ENCODE data around the gene PLAGL2.
"Not testable (repeated sequence)": the region's sequence is repeated elsewhere in the genome, so short reads cannot be mapped to it uniquely, and the experiment has no call there.

The PLAGL2 gene

GRCh38 chr20:32207626-32208498, at the start of gene PLAGL2, which contains the start of gene POFUT1:
Gene PLAGL2, minus strand, starts transcription at chr20:32207743. Its CDS starts 5,565 bp downstream, at chr20:32202178.
Gene POFUT1, plus strand, starts transcription at chr20:32207880. Its CDS starts 62 bp downstream, at chr20:32207942.
- peak; percentile 88 for DNase-seq

GRCh38 chr20:32252189-32252588, 44.6 kb upstream of the PLAGL2 start:
- DNase-seq: no peak

- DNase-seq: no peak
Observed at GRCh38 chr20:32251470-32251869, 43.9 kb upstream of the PLAGL2 start.

DNA sequence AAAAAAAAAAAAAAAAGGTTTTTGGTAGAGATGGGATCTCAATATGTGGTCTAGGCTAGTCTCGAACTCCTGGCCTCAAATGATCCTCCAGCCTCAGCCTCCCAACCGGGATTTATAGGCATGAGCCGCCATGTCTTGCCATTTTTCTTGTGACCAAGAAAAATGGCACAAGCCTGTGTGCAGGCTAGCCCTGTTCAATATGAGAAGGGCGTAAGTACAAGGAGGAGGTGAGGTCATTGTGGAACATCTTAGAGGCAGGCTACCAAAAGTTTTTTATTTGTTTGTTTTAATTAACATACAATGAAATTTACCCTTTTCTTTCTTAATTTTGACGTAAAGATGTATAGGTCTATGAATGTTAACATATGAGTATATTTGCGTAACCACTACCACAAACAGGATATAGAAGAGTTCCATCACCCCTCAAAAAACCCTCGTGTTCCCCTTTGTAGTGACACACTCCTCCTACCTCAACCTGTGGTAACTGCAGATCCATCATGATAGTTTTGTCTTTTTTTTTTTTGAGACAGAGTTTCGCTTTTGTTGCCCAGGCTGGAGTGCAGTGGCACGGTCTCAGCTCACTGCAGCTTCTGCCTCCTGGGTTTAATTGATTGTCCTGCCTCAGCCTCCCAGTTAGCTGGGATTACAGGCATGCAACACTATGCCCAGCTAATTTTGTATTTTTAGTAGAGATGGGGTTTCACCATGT, 41.6 kb upstream of the PLAGL2 start:
- DNase-seq: no peak

- DNase-seq: no peak
Observed at GRCh38 chr20:32248043-32248442, 40.5 kb upstream of the PLAGL2 start.

DNA sequence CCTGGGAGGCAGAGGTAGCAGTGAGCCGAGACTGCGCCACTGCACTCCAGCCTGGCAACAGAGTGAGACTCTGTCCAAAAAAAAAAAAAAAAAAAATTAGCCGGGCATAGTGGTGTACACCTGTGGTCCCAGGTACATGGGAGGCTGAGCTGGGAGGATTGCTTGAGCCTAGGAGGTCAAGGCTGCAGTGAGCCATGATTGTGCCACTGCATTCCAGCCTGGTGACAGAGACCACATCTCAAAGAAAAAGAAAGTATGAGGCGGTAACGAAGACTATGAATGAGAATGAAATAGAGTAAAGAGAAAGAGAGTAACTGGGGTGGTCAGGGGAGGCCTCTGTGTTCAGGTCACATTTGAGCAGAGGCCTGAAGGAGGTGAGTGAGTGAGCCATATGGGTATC, 38.7 kb upstream of the PLAGL2 start:
- not testable (repeated sequence) for DNase-seq

- DNase-seq: no peak
Observed at GRCh38 chr20:32244959-32245358, 37.4 kb upstream of the PLAGL2 start.

DNA sequence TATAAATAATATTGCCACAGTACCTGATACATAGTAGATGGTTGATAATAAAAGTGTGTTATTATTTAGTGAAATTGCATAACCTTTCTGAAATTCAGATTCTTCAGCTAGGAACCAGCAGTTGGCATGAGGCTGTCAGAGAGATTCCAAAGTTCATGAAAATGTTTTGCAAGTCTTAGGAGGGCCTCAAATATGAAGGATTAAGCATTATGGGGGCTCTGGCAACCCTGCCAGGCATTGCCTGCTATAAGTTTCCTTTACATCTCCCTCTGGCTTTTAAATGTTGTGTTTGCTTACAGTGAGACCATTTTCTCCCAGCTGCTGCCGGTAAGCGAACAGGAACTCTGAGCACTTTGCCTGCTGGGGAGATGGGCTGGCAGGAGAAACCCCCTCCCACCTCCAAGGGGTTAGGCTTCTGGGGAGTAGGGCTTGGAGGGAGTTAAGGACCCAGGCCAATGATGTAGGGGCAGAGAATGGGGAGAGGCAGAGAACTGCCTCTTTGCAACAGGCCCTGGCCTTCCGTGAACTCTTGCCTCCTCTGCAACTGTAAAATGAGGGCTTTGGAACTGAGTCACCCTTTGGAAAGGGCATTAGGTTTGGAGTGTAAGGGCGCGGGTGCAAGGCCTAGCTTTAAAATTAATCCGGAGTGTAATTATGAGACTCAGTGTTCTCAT, 36.7 kb upstream of the PLAGL2 start:
- no peak for DNase-seq

DNA sequence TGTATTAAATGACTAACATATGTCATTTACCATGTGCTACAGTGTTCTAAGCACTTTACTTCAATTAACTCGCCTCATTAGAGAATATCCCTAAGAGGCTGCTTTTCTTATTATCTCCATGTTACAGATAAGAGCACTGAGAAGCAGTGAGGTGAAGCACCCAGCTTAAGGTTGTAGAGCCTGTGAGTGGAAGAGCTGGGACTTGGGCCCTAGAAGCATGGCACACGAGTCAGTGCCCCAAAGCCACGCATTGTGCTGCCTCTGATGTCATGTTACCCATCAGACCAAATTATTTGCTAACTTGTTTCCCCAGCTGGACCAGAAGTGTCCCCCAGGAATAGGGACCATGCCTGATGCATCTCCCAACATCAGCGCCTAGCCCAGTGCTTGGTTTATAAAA, 34.3 kb upstream of the PLAGL2 start:
- DNase-seq: no peak

GRCh38 chr20:32240205-32240604, 32.7 kb upstream of the PLAGL2 start:
- DNase-seq: no peak

GRCh38 chr20:32238483-32239425, 31.2 kb upstream of the PLAGL2 start:
- DNase-seq: no peak

GRCh38 chr20:32237419-32237818, 29.9 kb upstream of the PLAGL2 start:
- DNase-seq: no peak

- no peak for DNase-seq
Observed at GRCh38 chr20:32236819-32237218, 29.3 kb upstream of the PLAGL2 start.

GRCh38 chr20:32236048-32236533, 28.5 kb upstream of the PLAGL2 start:
- DNase-seq: no peak

- DNase-seq: no peak
Observed at GRCh38 chr20:32235331-32236047, 27.9 kb upstream of the PLAGL2 start.

DNA sequence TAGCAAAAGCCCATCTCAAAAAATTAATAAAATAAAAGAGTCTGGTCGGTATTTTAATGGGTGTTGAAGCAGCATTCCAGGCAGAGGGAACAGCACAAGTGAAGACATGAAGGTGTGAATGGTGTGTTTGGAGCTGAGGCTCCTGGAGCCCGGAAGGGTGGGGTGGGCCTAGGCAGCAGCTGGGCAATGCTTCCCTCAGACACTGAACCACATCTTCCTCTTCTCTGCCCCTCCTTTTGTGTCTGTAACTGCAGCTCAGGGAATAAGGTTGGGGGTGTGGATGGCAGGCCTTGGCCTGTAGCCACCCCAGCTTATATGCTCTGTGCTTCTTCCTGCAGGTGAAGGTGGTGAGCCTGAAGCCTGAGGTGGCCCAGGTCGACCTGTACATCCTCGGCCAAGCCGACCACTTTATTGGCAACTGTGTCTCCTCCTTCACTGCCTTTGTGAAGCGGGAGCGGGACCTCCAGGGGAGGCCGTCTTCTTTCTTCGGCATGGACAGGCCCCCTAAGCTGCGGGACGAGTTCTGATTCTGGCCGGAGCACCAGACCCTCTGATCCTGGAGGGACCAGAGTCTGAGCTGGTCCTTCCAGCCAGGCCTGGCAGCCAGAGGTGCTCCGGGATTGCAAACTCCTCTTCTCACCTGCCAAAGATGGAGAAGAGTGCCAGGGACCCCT, 26.7 kb upstream of the PLAGL2 start:
- no peak for DNase-seq

DNA sequence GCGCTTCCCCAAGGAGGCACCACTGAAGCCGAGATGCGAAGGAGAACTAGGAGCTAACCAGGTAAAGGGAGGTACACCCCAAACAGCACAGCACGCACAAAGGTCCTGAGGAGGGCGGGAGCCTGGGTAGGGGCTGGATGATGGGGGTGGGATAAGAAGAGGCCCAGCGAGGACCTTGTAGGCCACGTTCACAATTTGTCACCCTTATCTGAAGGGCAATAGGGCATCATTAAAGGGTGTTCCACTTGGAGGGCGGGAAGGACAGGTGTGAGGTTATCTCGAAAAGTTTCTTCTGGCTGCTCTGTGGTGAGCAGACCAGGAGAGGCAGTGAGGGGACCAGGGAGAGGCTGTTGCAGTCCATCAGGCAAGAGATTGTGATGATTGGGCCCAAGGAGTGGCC, 25.7 kb upstream of the PLAGL2 start:
- no peak for DNase-seq

DNA sequence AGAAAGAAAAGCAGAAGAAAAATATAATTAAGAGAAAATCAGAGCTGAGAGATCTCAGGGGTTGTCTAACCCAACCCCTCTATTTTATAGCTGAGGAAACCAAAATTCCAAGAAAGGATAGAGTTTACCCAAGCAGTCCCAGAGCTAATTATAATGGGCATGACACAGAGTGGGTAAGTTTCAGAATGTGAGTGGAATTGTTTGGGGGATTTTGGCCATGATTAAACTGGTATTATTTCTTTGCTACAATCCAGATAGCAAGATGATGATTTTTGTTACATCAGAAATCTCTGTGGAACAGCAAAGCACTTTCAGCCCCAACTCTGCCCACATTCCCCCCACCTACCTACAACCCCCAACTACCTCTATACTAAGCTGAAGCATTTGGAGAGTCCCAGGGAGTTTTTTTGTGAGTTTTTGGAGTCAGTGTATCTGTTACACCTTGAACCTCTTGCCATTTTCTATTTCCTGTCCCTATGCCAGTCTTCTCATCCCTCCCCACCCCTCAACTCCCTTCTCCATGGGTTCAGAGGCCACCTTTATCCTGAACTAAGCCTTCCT, 24.9 kb upstream of the PLAGL2 start:
- DNase-seq: no peak

- DNase-seq: no peak
Observed at GRCh38 chr20:32231847-32232246, 24.3 kb upstream of the PLAGL2 start.

DNA sequence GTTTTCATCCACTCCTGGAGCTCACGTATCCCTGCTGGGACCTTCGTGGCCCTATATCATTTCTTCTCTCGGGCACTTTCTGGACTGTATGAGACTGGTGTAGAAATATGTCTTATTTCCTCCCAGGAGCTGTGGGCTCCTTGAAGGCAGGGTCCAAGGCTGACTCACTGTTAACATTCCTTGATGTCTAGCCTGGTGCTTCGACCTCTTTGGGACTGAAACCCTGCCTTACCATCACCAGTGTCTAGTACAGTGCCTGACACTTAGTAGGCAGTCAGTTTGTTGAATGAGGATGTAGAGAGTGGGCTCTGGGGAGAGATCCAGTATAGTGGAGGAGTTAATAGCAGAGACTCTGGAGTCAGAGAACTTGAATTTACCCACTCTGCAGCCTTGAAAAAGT, 23.7 kb upstream of the PLAGL2 start:
- DNase-seq: no peak

DNA sequence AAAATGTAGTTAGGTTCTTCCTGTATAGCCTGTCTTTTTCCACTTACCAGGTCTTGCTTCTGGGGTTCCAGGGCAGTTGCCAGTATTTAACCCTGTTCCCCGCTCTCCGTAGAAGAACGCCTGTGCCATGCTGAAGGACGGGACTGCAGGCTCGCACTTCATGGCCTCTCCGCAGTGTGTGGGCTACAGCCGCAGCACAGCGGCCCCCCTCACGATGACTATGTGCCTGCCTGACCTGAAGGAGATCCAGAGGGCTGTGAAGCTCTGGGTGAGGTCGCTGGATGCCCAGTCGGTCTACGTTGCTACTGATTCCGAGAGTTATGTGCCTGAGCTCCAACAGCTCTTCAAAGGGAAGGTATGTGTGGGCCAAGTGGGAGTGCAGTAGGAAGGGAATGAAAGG, 23.2 kb upstream of the PLAGL2 start:
- DNase-seq: no peak
